Measurements from ENCODE around the gene FMO2.

Gene FMO2

GRCh38 chr1:171155484-171155883 lies 29.6 kb upstream of the FMO2 start:
- Mint-ChIP-seq H3K27ac (no peak overlapping the region), H3K27me3 (ENCODE audit: low read depth, poor library complexity) (no peaks in the 10 kb centered on the region), H3K9me3 (no peaks in the 10 kb centered on the region), H3K4me3 (no peak overlapping the region), H3K4me1 (no peaks in the 10 kb centered on the region), H3K36me3 (ENCODE audit: low read depth) (no peaks in the 10 kb centered on the region)
- no peak for DNase-seq
- TF ChIP-seq CTCF (IDR thresholded peaks at IDR 0.05), result no peak

GRCh38 chr1:171158096-171158495 lies 27.0 kb upstream of the FMO2 start:
- Mint-ChIP-seq H3K4me3 (no peak overlapping the region), H3K4me1 (no peaks in the 10 kb centered on the region), H3K36me3 (ENCODE audit: low read depth) (no peaks in the 10 kb centered on the region), H3K9me3 (no peaks in the 10 kb centered on the region), H3K27me3 (ENCODE audit: low read depth, poor library complexity) (no peaks in the 10 kb centered on the region), H3K27ac (no peak overlapping the region)
- TF ChIP-seq CTCF (IDR thresholded peaks at IDR 0.05), result no peak
- DNase-seq, result no peak

- Mint-ChIP-seq H3K27me3 (ENCODE audit: low read depth, poor library complexity) (no peaks in the 10 kb centered on the region), H3K9me3 (no peaks in the 10 kb centered on the region), H3K36me3 (ENCODE audit: low read depth) (no peaks in the 10 kb centered on the region), H3K4me3 (no peak overlapping the region), H3K27ac (no peak overlapping the region), H3K4me1 (no peaks in the 10 kb centered on the region)
- no peak for DNase-seq
- TF ChIP-seq CTCF (IDR thresholded peaks at IDR 0.05), result no peak
These were observed 26.5 kb upstream of the FMO2 start for GRCh38 chr1:171158551-171158950.

- no peaks in the 10 kb centered on the region for H3K27me3 Mint-ChIP-seq (ENCODE audit: low read depth, poor library complexity)
- no peaks in the 10 kb centered on the region for H3K4me1 Mint-ChIP-seq
- DNase-seq, result no peak
- H3K36me3 Mint-ChIP-seq (ENCODE audit: low read depth), result no peaks in the 10 kb centered on the region
- TF ChIP-seq CTCF (IDR thresholded peaks at IDR 0.05), result no peak
- no peak overlapping the region for H3K4me3 Mint-ChIP-seq
- no peak overlapping the region for H3K27ac Mint-ChIP-seq
- no peaks in the 10 kb centered on the region for H3K9me3 Mint-ChIP-seq
These were observed 26.0 kb upstream of the FMO2 start for GRCh38 chr1:171159148-171159547.

GRCh38 chr1:171160211-171160610 lies 24.9 kb upstream of the FMO2 start:
- Mint-ChIP-seq H3K4me1 (no peaks in the 10 kb centered on the region), H3K27ac (no peak overlapping the region), H3K4me3 (no peak overlapping the region), H3K9me3 (no peaks in the 10 kb centered on the region), H3K27me3 (ENCODE audit: low read depth, poor library complexity) (no peaks in the 10 kb centered on the region), H3K36me3 (ENCODE audit: low read depth) (no peaks in the 10 kb centered on the region)
- TF ChIP-seq CTCF (IDR thresholded peaks at IDR 0.05), result no peak
- DNase-seq, result no peak

- H3K27me3 Mint-ChIP-seq (ENCODE audit: low read depth, poor library complexity), result no peaks in the 10 kb centered on the region
- H3K27ac Mint-ChIP-seq, result no peak overlapping the region
- DNase-seq, result no peak
- no peaks in the 10 kb centered on the region for H3K4me1 Mint-ChIP-seq
- H3K36me3 Mint-ChIP-seq (ENCODE audit: low read depth), result no peaks in the 10 kb centered on the region
- no peak for TF ChIP-seq CTCF (IDR thresholded peaks at IDR 0.05)
- no peaks in the 10 kb centered on the region for H3K9me3 Mint-ChIP-seq
- no peak overlapping the region for H3K4me3 Mint-ChIP-seq
These were observed 24.3 kb upstream of the FMO2 start for GRCh38 chr1:171160639-171161354.
